ENCODE results near the gene CLIC4. TPM values are rescaled to one million over a fixed set of nuclear protein-coding genes. Genes with fewer than 3 reads are reported as not detected.

Gene CLIC4
- total RNA-seq, 3 donors from 2014 or later (not counting 1 experiment from before 2014, with no cell fraction given): 3.8 to 11.5 (median 5.0) TPM

DNA sequence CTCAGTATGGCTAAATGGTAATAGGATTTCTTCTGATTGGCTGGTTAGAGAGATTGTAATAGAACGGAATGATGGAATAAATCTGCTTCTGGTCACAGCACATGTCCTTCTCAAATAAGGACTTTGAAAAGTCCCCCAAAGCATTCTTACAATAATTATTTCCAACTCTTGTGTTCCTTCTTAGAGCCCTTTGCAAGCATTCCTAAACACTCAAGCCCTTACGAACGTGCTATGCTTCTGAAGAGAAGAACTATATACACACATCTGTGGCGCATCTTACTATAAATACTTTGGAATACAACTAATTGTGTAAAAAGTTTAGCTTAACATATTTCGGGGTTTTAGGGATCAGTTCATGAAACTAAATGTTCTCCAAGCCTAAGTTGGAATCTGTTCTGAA lies 25.6 kb downstream of the CLIC4 start:
- 97% methylated on average over 3 of the region's 5 CpGs for WGBS (ENCODE audit: insufficient coverage)
- no peaks in the 10 kb centered on the region for H3K4me1 Mint-ChIP-seq
- no peaks in the 10 kb centered on the region for H3K36me3 Mint-ChIP-seq
- Histone ChIP-seq H3K36me3 (ENCODE audit: control insufficient read depth, insufficient read depth, low read length) (no peaks in the 10 kb centered on the region), H3K9me3 (ENCODE audit: control insufficient read depth, insufficient read depth, low read length) (no peaks in the 10 kb centered on the region), H3K27ac (ENCODE audit: low read length) (no peak overlapping the region), H3K4me3 (ENCODE audit: low read length) (no peak overlapping the region), H3K4me1 (ENCODE audit: control insufficient read depth, insufficient read depth, low read length) (no peaks in the 10 kb centered on the region), H3K27me3 (ENCODE audit: control insufficient read depth, insufficient read depth, low read length) (no peaks in the 10 kb centered on the region)
- intact Hi-C loops (cut with micrococcal nuclease): no loop called here
- no peak for DNase-seq
- peaks cover 0 to 3% of the 10 kb centered on the region in 2 donors for H3K27me3 Mint-ChIP-seq (ENCODE audit: low read depth in 2 of 2)
- ATAC-seq: no peak
- H3K4me3 Mint-ChIP-seq: no peak overlapping the region
- no peak overlapping the region for H3K27ac Mint-ChIP-seq
- H3K9me3 Mint-ChIP-seq: no peaks in the 10 kb centered on the region
- TF ChIP-seq, protein P1, sequence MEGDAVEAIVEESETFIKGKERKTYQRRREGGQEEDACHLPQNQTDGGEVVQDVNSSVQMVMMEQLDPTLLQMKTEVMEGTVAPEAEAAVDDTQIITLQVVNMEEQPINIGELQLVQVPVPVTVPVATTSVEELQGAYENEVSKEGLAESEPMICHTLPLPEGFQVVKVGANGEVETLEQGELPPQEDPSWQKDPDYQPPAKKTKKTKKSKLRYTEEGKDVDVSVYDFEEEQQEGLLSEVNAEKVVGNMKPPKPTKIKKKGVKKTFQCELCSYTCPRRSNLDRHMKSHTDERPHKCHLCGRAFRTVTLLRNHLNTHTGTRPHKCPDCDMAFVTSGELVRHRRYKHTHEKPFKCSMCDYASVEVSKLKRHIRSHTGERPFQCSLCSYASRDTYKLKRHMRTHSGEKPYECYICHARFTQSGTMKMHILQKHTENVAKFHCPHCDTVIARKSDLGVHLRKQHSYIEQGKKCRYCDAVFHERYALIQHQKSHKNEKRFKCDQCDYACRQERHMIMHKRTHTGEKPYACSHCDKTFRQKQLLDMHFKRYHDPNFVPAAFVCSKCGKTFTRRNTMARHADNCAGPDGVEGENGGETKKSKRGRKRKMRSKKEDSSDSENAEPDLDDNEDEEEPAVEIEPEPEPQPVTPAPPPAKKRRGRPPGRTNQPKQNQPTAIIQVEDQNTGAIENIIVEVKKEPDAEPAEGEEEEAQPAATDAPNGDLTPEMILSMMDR (IDR thresholded peaks at IDR 0.05): no peak

DNA sequence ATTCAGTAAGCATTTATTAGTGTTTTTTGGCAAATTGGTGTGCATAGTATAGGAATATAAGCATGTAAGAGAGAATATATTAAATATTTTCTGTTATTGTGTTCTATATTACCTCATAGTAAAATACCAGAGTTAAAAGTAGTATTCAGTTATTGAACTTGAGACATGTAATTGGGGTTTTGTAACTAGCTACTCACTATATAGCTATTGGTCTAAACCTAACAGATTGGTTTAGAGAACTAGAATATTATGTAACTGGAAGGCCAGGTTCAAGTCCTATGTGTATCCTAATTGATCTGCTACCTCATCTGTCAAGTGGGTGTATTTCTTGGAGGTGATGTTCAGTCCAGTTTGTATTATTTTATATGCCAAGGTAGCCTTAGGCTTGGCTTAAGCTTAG lies 26.3 kb downstream of the CLIC4 start:
- intact Hi-C loops (cut with micrococcal nuclease): no loop called here
- H3K27me3 ChIP-seq (ENCODE audit: control insufficient read depth, insufficient read depth, low read length): no peaks in the 10 kb centered on the region
- H3K27me3 Mint-ChIP-seq (ENCODE audit: low read depth in 2 of 2): peaks cover 0 to 3% of the 10 kb centered on the region in 2 donors
- ATAC-seq (no peak), DNase-seq (no peak)
- H3K4me1 ChIP-seq (ENCODE audit: control insufficient read depth, insufficient read depth, low read length): no peaks in the 10 kb centered on the region
- TF ChIP-seq, protein P1 (IDR thresholded peaks at IDR 0.05): no peak
- no peaks in the 10 kb centered on the region for H3K36me3 Mint-ChIP-seq
- H3K4me3 ChIP-seq (ENCODE audit: low read length): no peak overlapping the region
- H3K4me1 Mint-ChIP-seq: no peaks in the 10 kb centered on the region
- no peaks in the 10 kb centered on the region for H3K36me3 ChIP-seq (ENCODE audit: control insufficient read depth, insufficient read depth, low read length)
- H3K9me3 Mint-ChIP-seq: no peaks in the 10 kb centered on the region
- H3K27ac ChIP-seq (ENCODE audit: low read length): no peak overlapping the region
- no peak overlapping the region for H3K27ac Mint-ChIP-seq
- no peaks in the 10 kb centered on the region for H3K9me3 ChIP-seq (ENCODE audit: control insufficient read depth, insufficient read depth, low read length)
- H3K4me3 Mint-ChIP-seq: no peak overlapping the region

DNA sequence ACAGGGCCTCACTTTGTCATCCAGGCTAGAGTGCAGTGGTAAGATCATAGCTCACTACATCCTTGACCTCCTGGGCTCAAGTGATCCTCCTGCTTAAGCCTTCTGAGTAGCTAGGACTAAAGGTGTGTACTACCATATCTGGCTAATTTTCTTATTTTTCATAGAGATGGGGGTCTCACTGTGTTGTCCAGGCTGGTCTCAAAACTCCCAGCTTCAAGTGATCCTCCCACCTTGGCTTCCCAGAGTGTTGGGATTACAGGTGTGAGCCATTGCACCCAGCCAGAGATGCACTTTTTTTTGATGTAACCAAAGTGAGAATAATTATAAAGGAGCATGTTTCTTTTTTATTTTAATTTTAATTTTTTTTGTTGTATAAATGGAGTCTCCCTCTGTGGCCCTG lies 28.4 kb downstream of the CLIC4 start:
- Histone ChIP-seq H3K36me3 (ENCODE audit: control insufficient read depth, insufficient read depth, low read length) (no peaks in the 10 kb centered on the region), H3K27me3 (ENCODE audit: control insufficient read depth, insufficient read depth, low read length) (no peaks in the 10 kb centered on the region), H3K9me3 (ENCODE audit: control insufficient read depth, insufficient read depth, low read length) (no peaks in the 10 kb centered on the region), H3K4me1 (ENCODE audit: control insufficient read depth, insufficient read depth, low read length) (no peaks in the 10 kb centered on the region), H3K27ac (ENCODE audit: low read length) (no peak overlapping the region), H3K4me3 (ENCODE audit: low read length) (no peak overlapping the region)
- Mint-ChIP-seq H3K4me3 (no peak overlapping the region), H3K27ac (no peak overlapping the region), H3K4me1 (no peaks in the 10 kb centered on the region), H3K9me3 (no peaks in the 10 kb centered on the region), H3K36me3 (no peaks in the 10 kb centered on the region), H3K27me3 (ENCODE audit: low read depth in 2 of 2) (peaks cover 0 to 3% of the 10 kb centered on the region in 2 donors)
- DNase-seq: no peak
- intact Hi-C loops (cut with micrococcal nuclease): no loop called here
- ATAC-seq: no peak
- TF ChIP-seq, protein P1 (IDR thresholded peaks at IDR 0.05): no peak

DNA sequence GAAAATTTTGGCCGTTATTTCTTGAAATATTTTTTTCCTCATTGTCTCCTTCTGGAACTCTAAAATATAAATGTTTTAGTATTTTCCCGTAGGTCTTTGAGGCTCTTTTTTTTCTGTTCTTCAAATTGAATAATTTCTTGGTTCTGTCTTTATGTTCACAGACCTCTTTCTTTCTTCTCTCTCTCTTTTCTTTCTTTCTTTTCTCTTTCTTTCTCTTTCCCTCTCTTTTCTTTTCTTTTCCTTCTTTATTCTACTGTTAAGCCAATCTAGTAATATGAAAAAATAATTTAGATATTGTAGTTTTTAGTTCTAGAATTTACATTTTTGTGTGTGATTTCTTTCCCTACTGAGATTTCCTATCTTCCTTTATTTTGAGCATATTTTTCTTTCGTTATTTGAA lies 30.1 kb downstream of the CLIC4 start:
- WGBS (ENCODE audit: insufficient coverage): 83% methylated on average over 1 of the region's 3 CpGs
- Mint-ChIP-seq H3K4me3 (no peak overlapping the region), H3K4me1 (no peaks in the 10 kb centered on the region), H3K36me3 (no peaks in the 10 kb centered on the region), H3K27ac (no peak overlapping the region), H3K9me3 (no peaks in the 10 kb centered on the region), H3K27me3 (ENCODE audit: low read depth in 2 of 2) (peaks cover 0 to 3% of the 10 kb centered on the region in 2 donors)
- Histone ChIP-seq H3K9me3 (ENCODE audit: control insufficient read depth, insufficient read depth, low read length) (no peaks in the 10 kb centered on the region), H3K4me1 (ENCODE audit: control insufficient read depth, insufficient read depth, low read length) (no peaks in the 10 kb centered on the region), H3K36me3 (ENCODE audit: control insufficient read depth, insufficient read depth, low read length) (no peaks in the 10 kb centered on the region), H3K4me3 (ENCODE audit: low read length) (no peak overlapping the region), H3K27ac (ENCODE audit: low read length) (no peak overlapping the region), H3K27me3 (ENCODE audit: control insufficient read depth, insufficient read depth, low read length) (no peaks in the 10 kb centered on the region)
- TF ChIP-seq, protein P1 (IDR thresholded peaks at IDR 0.05): no peak
- DNase-seq: no peak
- ATAC-seq: no peak
- intact Hi-C loops (cut with micrococcal nuclease): no loop called here

Data from natural killer cell (primary cell).